ENCODE results near the gene JOSD1.

The JOSD1 gene

GRCh38 chr22:38715176-38715764 lies 14.5 kb upstream of the JOSD1 start:
- no peak overlapping the region for H3K4me3 ChIP-seq (ENCODE audit: low read length)
- no peak for DNase-seq (ENCODE audit: low read depth)
- no peak for TF ChIP-seq CTCF (conservative IDR thresholded peaks at IDR 0.05; ENCODE audit: low read depth, low read length)

- no peak for DNase-seq (ENCODE audit: low read depth)
- no peak for TF ChIP-seq CTCF (conservative IDR thresholded peaks at IDR 0.05; ENCODE audit: low read depth, low read length)
- H3K4me3 ChIP-seq (ENCODE audit: low read length), result no peak overlapping the region
Measured at GRCh38 chr22:38713921-38714320, 13.2 kb upstream of the JOSD1 start.

GRCh38 chr22:38712486-38713207 lies 11.9 kb upstream of the JOSD1 start:
- H3K4me3 ChIP-seq (ENCODE audit: low read length), result no peak overlapping the region
- no peak for DNase-seq (ENCODE audit: low read depth)
- no peak for TF ChIP-seq CTCF (conservative IDR thresholded peaks at IDR 0.05; ENCODE audit: low read depth, low read length)

- H3K4me3 ChIP-seq (ENCODE audit: low read length), result no peak overlapping the region
- no peak for TF ChIP-seq CTCF (conservative IDR thresholded peaks at IDR 0.05; ENCODE audit: low read depth, low read length)
- DNase-seq (ENCODE audit: low read depth), result no peak
Measured at GRCh38 chr22:38710866-38711265, 10.1 kb upstream of the JOSD1 start.

GRCh38 chr22:38710351-38710750 lies 9.6 kb upstream of the JOSD1 start:
- no peak overlapping the region for H3K4me3 ChIP-seq (ENCODE audit: low read length)
- no peak for DNase-seq (ENCODE audit: low read depth)
- no peak for TF ChIP-seq CTCF (conservative IDR thresholded peaks at IDR 0.05; ENCODE audit: low read depth, low read length)

- no peak for TF ChIP-seq CTCF (conservative IDR thresholded peaks at IDR 0.05; ENCODE audit: low read depth, low read length)
- no peak for DNase-seq (ENCODE audit: low read depth)
- H3K4me3 ChIP-seq (ENCODE audit: low read length), result no peak overlapping the region
Measured at GRCh38 chr22:38709306-38709705, 8.6 kb upstream of the JOSD1 start.

- no peak for TF ChIP-seq CTCF (conservative IDR thresholded peaks at IDR 0.05; ENCODE audit: low read depth, low read length)
- no peak for DNase-seq (ENCODE audit: low read depth)
- H3K4me3 ChIP-seq (ENCODE audit: low read length), result no peak overlapping the region
Measured at GRCh38 chr22:38707984-38708383, 7.2 kb upstream of the JOSD1 start.
